Upper lobe of left lung (tissue), 4 donors: Measurements from ENCODE around the gene SCUBE1.

Experiments used
- CTCF ChIP-seq, 6 experiments: fragments of 450-650 bp in 4 of 6; fragments of 200-600 bp in 2 of 6; sonication (generic) in 2 of 6; IDR thresholded peaks; one replicate each; pipeline ENCODE4 v1.5.1; 2016 to 2019; ENCODE audit warnings: antibody characterized with exemption in 6 of 6
- POLR2A ChIP-seq, 4 donors: fragments of 450-650 bp; IDR thresholded peaks; one replicate each; pipeline ENCODE4 v1.5.1; 2016 to 2017; ENCODE audit warnings: antibody characterized with exemption in 4 of 4, mild to moderate bottlenecking in 2 of 4

GRCh38 chr22:43377548-43377895, 34.4 kb upstream of the SCUBE1 start:
- TF ChIP-seq POLR2A (IDR thresholded peaks at IDR 0.05) (no peak), CTCF (IDR thresholded peaks at IDR 0.05) (no peak)
